T1000 (cell line): ENCODE data around the gene DNMT3A.

Source experiments
- DNase-seq: peaks from one replicate; lab custom pipeline; 2025; ENCODE audit warnings: mixed read lengths; lab: John Stamatoyannopoulos, UW

The DNMT3A gene

GRCh38 chr2:25372405-25373268 lies 30.9 kb upstream of the DNMT3A start:
- no peak for DNase-seq

GRCh38 chr2:25371253-25372241 lies 29.8 kb upstream of the DNMT3A start:
- DNase-seq = no peak

GRCh38 chr2:25369876-25370275 lies 28.2 kb upstream of the DNMT3A start:
- no peak for DNase-seq

GRCh38 chr2:25369439-25369838 lies 27.7 kb upstream of the DNMT3A start:
- DNase-seq = no peak

GRCh38 chr2:25368660-25369059 lies 26.9 kb upstream of the DNMT3A start:
- DNase-seq = no peak

GRCh38 chr2:25367296-25367695 lies 25.6 kb upstream of the DNMT3A start:
- no peak for DNase-seq

GRCh38 chr2:25366629-25367028 lies 24.9 kb upstream of the DNMT3A start:
- DNase-seq = no peak

GRCh38 chr2:25365241-25365640 lies 23.5 kb upstream of the DNMT3A start:
- DNase-seq = no peak

- no peak for DNase-seq
These were observed 22.0 kb upstream of the DNMT3A start for GRCh38 chr2:25363733-25364132.

GRCh38 chr2:25362434-25363145 lies 20.9 kb upstream of the DNMT3A start:
- DNase-seq = no peak

GRCh38 chr2:25362049-25362433 lies 20.3 kb upstream of the DNMT3A start:
- peak; percentile 88 for DNase-seq

GRCh38 chr2:25361261-25362048 lies 19.7 kb upstream of the DNMT3A start:
- DNase-seq = no peak

GRCh38 chr2:25358836-25359235 lies 17.1 kb upstream of the DNMT3A start:
- no peak for DNase-seq

- no peak for DNase-seq
These were observed 16.6 kb upstream of the DNMT3A start for GRCh38 chr2:25358249-25358815.

- no peak for DNase-seq
These were observed 14.4 kb upstream of the DNMT3A start for GRCh38 chr2:25356088-25356487.

GRCh38 chr2:25355270-25355669 lies 13.5 kb upstream of the DNMT3A start:
- no peak for DNase-seq

- DNase-seq = no peak
These were observed 12.4 kb upstream of the DNMT3A start for GRCh38 chr2:25354116-25354515.

GRCh38 chr2:25349397-25349796 lies 7.7 kb upstream of the DNMT3A start:
- DNase-seq = peak; percentile 68

GRCh38 chr2:25347846-25348245 lies 6.1 kb upstream of the DNMT3A start:
- no peak for DNase-seq

GRCh38 chr2:25347205-25347815 lies 5.6 kb upstream of the DNMT3A start:
- DNase-seq = no peak
